Stomach (tissue), 9 donors: Measurements from ENCODE around the gene NUDT1. TPM values are rescaled to one million over a fixed set of nuclear protein-coding genes. Genes with fewer than 3 reads are reported as not detected.

Experiments used
- DNase-seq, 2 donors: peaks; one replicate each; pipeline versions ENCODE4 v3.0.0 to v3.0.0-alpha.2; 2013 to 2019
- H3K27ac ChIP-seq, 5 donors: fragments of 200-600 bp in 4 of 5; sonication (generic) in 4 of 5; one replicate each; pipeline ENCODE4 v1.5.1; 2013 to 2019; ENCODE audit warnings: mild to moderate bottlenecking in 1 of 5, moderate library complexity in 1 of 5
- H3K27me3 ChIP-seq, 3 donors: fragments of 200-600 bp; sonication (generic); one replicate each; pipeline ENCODE4 v1.5.1; 2017 to 2019; ENCODE audit warnings: mixed run types in 1 of 3
- H3K36me3 ChIP-seq, 4 donors: fragments of 200-600 bp; sonication (generic); 1 replicate in 3 of 4; 2 replicates in 1 of 4; pipeline ENCODE4 v1.5.1; 2016 to 2019
- H3K4me1 ChIP-seq, 4 donors: fragments of 200-600 bp; sonication (generic); one replicate each; pipeline ENCODE4 v1.5.1; 2016 to 2019
- H3K4me3 ChIP-seq, 4 donors: fragments of 200-600 bp; sonication (generic) in 3 of 4; one replicate each; pipeline ENCODE4 v1.5.1; 2016 to 2019; ENCODE audit warnings: mild to moderate bottlenecking in 1 of 4
- H3K9me3 ChIP-seq, 4 donors: fragments of 200-600 bp; sonication (generic); one replicate each; pipeline ENCODE4 v1.5.1; 2016 to 2019
- CTCF ChIP-seq, 7 experiments: fragments of 450-650 bp in 4 of 7; fragments of 200-600 bp in 3 of 7; sonication (generic) in 3 of 7; IDR thresholded peaks; one replicate each; pipeline ENCODE4 v1.5.1; 2016 to 2019; ENCODE audit warnings: antibody characterized with exemption in 7 of 7, control low read depth in 2 of 7, mild to moderate bottlenecking in 1 of 7
- EP300 ChIP-seq: sonication (generic); formaldehyde crosslinking; IDR thresholded peaks from one replicate; pipeline ENCODE4 v1.6.1; 2017; ENCODE audit warnings: antibody characterized with exemption
- POLR2A ChIP-seq, 4 donors: fragments of 450-650 bp; IDR thresholded peaks; one replicate each; pipeline ENCODE4 v1.6.1; 2016; ENCODE audit warnings: antibody characterized with exemption in 4 of 4, control low read depth in 2 of 4, mild to moderate bottlenecking in 1 of 4, moderate library complexity in 1 of 4
- POLR2AphosphoS5 ChIP-seq, 3 donors: sonication (generic); formaldehyde crosslinking; IDR thresholded peaks; one replicate each; pipeline ENCODE4 v1.6.1; 2016; ENCODE audit warnings: antibody characterized with exemption in 3 of 3
- WGBS, 5 donors: extraction: QIAGEN DNeasy Blood & Tissue Kit in 3 of 5; methylation state at CpG; one replicate each; pipeline versions ENCODE4 v1.1.5 to v1.1.7; 2013 to 2018; 5-methylcytosine and 5-hydroxymethylcytosine counted together
- intact Hi-C: fragments of 100-400 bp; cut with DNase I; formaldehyde crosslinking; loops from one replicate; pipeline ENCODE4 v1.15.1; 2023; ENCODE audit warnings: low total_unique reads
- polyA plus RNA-seq, 3 donors: library from polyadenylated mRNA; stranded (reverse); fragments of 200-250 nt; gene quantifications; one replicate each; pipeline ENCODE4 v1.2.3, GENCODE V29; 2013
- total RNA-seq, 5 donors: library from RNA; depleted of rRNA; stranded (reverse); fragments of >200 nt; gene quantifications; one replicate each; pipeline versions ENCODE4 v1.1.0 to v1.2.3, GENCODE V29; 2014 to 2016
- donor health status: healthy with polysubstance abuse.
- donor health status: Bipolar disorder and iron deficiency.
- donor health status: healthy.

The NUDT1 gene
- total and polyA plus RNA-seq, 8 donors = 4.6 to 37.1 (median 12.0) TPM; not detected in 2

GRCh38 chr7:2214636-2215035 is 27.4 kb upstream of the NUDT1 start:
- TF ChIP-seq CTCF (IDR thresholded peaks at IDR 0.05) = no peak
- Histone ChIP-seq H3K36me3 (peaks cover 46 to 96% (median 92%) of the 10 kb centered on the region in 4 donors), H3K27ac (no peak overlapping the region), H3K4me1 (peaks cover 0 to 4% (median under 1%) of the 10 kb centered on the region in 4 donors), H3K27me3 (no peaks in the 10 kb centered on the region), H3K9me3 (no peaks in the 10 kb centered on the region), H3K4me3 (no peak overlapping the region)
- intact Hi-C loops = loop anchor here (10.0 kb wide), 1 partner anchor 630 kb away; no protein-coding TSS in a partner anchor
- no peak for DNase-seq
- WGBS, 5 donors = 75 to 91% (median 89%) methylated on average over 9 of the region's 9 CpGs

GRCh38 chr7:2215851-2216250 is 26.2 kb upstream of the NUDT1 start:
- 92 to 97% (median 96%) methylated on average over 11 to 17 of the region's 17 CpGs for WGBS, 5 donors
- intact Hi-C loops = loop anchor here (10.0 kb wide), 1 partner anchor 631 kb away; no protein-coding TSS in a partner anchor

GRCh38 chr7:2217206-2217605 is 24.8 kb upstream of the NUDT1 start:
- H3K27ac ChIP-seq = no peak overlapping the region
- H3K27me3 ChIP-seq = no peaks in the 10 kb centered on the region
- TF ChIP-seq POLR2AphosphoS5 (IDR thresholded peaks at IDR 0.05) = no peak
- no peaks in the 10 kb centered on the region for H3K9me3 ChIP-seq
- intact Hi-C loops = loop anchor here (10.0 kb wide), 1 partner anchor 632 kb away; no protein-coding TSS in a partner anchor
- H3K4me1 ChIP-seq = no peaks in the 10 kb centered on the region
- no peak for DNase-seq
- peaks cover 54 to 100% (median 97%) of the 10 kb centered on the region in 4 donors for H3K36me3 ChIP-seq
- 86 to 97% (median 87%) methylated on average over 10 of the region's 10 CpGs for WGBS, 5 donors
- no peak overlapping the region for H3K4me3 ChIP-seq

More at GRCh38 chr7:2215851-2216250, 26.2 kb upstream of the NUDT1 start:
- Histone ChIP-seq H3K27ac (no peak overlapping the region), H3K4me1 (no peaks in the 10 kb centered on the region), H3K27me3 (no peaks in the 10 kb centered on the region), H3K36me3 (peaks cover 46 to 100% (median 97%) of the 10 kb centered on the region in 4 donors), H3K4me3 (no peak overlapping the region), H3K9me3 (no peaks in the 10 kb centered on the region)
- TF ChIP-seq POLR2A (IDR thresholded peaks at IDR 0.05) (no peak), POLR2AphosphoS5 (IDR thresholded peaks at IDR 0.05) (no peak), EP300 (no peak), CTCF (IDR thresholded peaks at IDR 0.05) (no peak)
- DNase-seq = no peak

- H3K27ac ChIP-seq = no peak overlapping the region
- no peak for TF ChIP-seq CTCF (IDR thresholded peaks at IDR 0.05)
- TF ChIP-seq POLR2AphosphoS5 (IDR thresholded peaks at IDR 0.05) = no peak
- no peak for TF ChIP-seq EP300
- no peaks in the 10 kb centered on the region for H3K4me1 ChIP-seq
- peaks cover 57 to 100% (median 97%) of the 10 kb centered on the region in 4 donors for H3K36me3 ChIP-seq
- H3K27me3 ChIP-seq = no peaks in the 10 kb centered on the region
- WGBS, 5 donors = 89 to 93% (median 90%) methylated on average over 11 to 19 of the region's 19 CpGs
- DNase-seq = no peak
- no peaks in the 10 kb centered on the region for H3K9me3 ChIP-seq
- no peak overlapping the region for H3K4me3 ChIP-seq
- intact Hi-C loops = loop anchor here (10.0 kb wide), 1 partner anchor 633 kb away; no protein-coding TSS in a partner anchor
These were observed 24.1 kb upstream of the NUDT1 start for GRCh38 chr7:2217716-2218443.

GRCh38 chr7:2218444-2218785 is 23.6 kb upstream of the NUDT1 start:
- Histone ChIP-seq H3K27ac (no peak overlapping the region), H3K4me1 (no peaks in the 10 kb centered on the region), H3K9me3 (no peaks in the 10 kb centered on the region), H3K4me3 (no peak overlapping the region), H3K36me3 (peaks cover 56 to 100% (median 97%) of the 10 kb centered on the region in 4 donors), H3K27me3 (no peaks in the 10 kb centered on the region)
- TF ChIP-seq POLR2A (IDR thresholded peaks at IDR 0.05) (no peak), EP300 (no peak), CTCF (IDR thresholded peaks at IDR 0.05) (no peak), POLR2AphosphoS5 (IDR thresholded peaks at IDR 0.05) (no peak)
- DNase-seq = no peak
- 89 to 93% (median 91%) methylated on average over 9 of the region's 9 CpGs for WGBS, 5 donors
- intact Hi-C loops = loop anchor here (10.0 kb wide), 1 partner anchor 634 kb away; no protein-coding TSS in a partner anchor
